Inflammatory macrophage treated with lipopolysaccharide for 4 hours (primary cell): Measurements from ENCODE around the gene ALAS1.

Experiments used
- DNase-seq: peaks from one replicate; pipeline ENCODE4 v3.0.0-alpha.2; 2020

ALAS1 gene

DNA sequence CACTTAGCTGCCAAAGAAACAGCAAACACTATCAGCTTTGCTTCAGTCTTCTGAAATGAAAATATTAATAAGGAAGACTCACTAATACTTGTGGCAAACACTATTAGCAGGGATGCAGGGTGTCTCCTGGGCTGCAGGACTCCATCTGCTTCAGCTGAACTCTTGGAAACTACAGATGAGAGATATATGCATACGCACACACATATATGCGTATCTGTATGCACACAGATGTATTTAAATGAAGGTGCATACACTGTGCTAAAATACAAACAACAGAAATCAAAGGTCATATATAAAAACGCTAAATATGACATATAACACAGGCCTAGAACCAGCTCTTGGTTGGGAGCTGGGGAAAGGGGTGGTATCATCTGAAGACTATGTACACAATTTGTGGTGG, 58.2 kb downstream of the ALAS1 start:
- no peak for DNase-seq

DNA sequence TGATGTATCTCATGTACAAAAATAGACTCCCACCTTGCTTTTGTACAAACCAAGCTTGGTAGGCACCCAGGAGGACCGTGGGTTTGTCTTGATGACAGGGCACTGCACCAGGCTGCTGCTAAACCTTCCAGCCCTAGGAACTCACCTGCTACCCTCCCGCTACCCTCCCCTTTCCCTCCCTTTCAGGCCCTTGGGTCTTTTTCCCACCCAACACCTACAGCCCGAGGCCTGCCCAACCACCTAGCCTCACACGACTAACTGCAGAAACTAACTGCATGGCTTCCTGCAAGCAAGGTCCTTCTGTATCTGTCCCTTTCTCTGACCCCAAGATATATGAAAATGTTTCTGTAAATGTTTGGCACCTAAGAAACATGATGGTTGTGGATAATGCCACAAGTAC, 58.7 kb downstream of the ALAS1 start:
- no peak for DNase-seq

DNA sequence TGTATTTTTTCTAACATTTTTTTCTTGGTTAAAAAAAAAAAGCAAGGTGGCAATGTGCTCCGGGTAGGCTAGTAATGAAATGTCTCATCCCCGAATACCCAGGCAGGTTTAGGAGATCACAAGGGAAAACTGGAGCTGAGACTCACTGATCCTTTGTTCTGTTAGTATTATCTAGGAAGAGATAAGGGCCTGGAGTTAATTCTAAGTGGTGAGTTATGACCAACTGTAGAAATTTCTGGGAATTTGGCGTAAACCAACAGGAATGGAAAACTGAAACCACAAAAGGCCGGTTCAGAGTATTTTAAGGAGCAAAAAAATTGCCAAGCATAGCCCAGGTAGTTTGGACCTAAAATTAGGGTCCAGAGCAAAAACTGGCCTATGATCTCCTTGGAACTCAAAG, 60.0 kb downstream of the ALAS1 start:
- no peak for DNase-seq

DNA sequence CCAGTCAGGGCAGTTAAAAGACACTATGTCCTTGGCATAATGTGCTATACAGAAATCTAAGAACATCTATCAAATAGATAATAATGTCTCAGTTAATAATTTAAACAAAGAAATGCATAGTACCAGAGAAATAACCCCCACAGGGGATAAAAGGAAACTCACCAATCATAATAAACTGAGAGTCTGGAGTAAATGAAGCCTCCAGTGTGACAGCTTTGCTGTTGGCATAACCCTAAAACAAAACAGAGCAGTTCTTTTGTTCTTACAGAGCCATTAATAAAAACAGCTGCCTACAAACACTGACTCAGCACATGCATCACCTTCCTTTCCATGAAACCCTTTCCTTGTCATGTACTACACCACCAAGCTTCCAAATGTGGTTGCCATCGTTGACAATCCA, 61.1 kb downstream of the ALAS1 start:
- DNase-seq, result no peak

GRCh38 chr3:52259448-52259847, 61.5 kb downstream of the ALAS1 start:
- no peak for DNase-seq

GRCh38 chr3:52262447-52262846, 64.5 kb downstream of the ALAS1 start:
- DNase-seq, result no peak
